HEK293 (cell line): ENCODE data around the gene PTK7.

ENCODE experiments used
- HOXA7 ChIP-seq: sonication (generic); formaldehyde crosslinking; IDR thresholded peaks from 2 replicates; pipeline ENCODE4 v1.8.1; 2022; ENCODE audit warnings: missing genetic modification reagents, borderline replicate concordance
- HOXD13 ChIP-seq: sonication (generic); formaldehyde crosslinking; IDR thresholded peaks from 2 replicates; pipeline ENCODE4 v1.8.0; 2022; ENCODE audit warnings: missing genetic modification reagents, borderline replicate concordance
- SCRT2 ChIP-seq: fragments of 450-650 bp; formaldehyde crosslinking; IDR thresholded peaks from 2 replicates; pipeline ENCODE4 v1.5.1; 2016; ENCODE audit warnings: missing biosample characterization, missing genetic modification characterization
- ZBTB48 ChIP-seq: fragments of 450-650 bp; formaldehyde crosslinking; IDR thresholded peaks from 2 replicates; pipeline ENCODE4 v1.5.1; 2016; ENCODE audit warnings: missing biosample characterization, missing genetic modification characterization
- ZNF121 ChIP-seq: fragments of 450-650 bp; formaldehyde crosslinking; IDR thresholded peaks from 2 replicates; pipeline ENCODE4 v1.5.1; 2016; ENCODE audit warnings: missing biosample characterization, missing genetic modification characterization
- ZNF274 ChIP-seq, 2 experiments: fragments of 200-500 bp in 1 of 2; fragments of 450-650 bp in 1 of 2; sonication (Bioruptor generic) in 1 of 2; formaldehyde crosslinking in 1 of 2; IDR thresholded peaks; 2 replicates each; pipeline versions ENCODE4 v1.5.1 to v1.6.1; 2014 to 2016; ENCODE audit warnings: borderline replicate concordance in 1 of 2, inconsistent platforms in 1 of 2, low read length in 1 of 2, missing biosample characterization in 1 of 2, missing genetic modification characterization in 1 of 2
- ZNF670 ChIP-seq: fragments of 450-650 bp; formaldehyde crosslinking; IDR thresholded peaks from 2 replicates; pipeline ENCODE4 v1.5.1; 2016; ENCODE audit warnings: missing biosample characterization, missing genetic modification characterization, low read depth
- TF ChIP-seq, protein P1 (sequence below): fragments of 450-650 bp; formaldehyde crosslinking; IDR thresholded peaks from 2 replicates; pipeline ENCODE4 v1.5.1; 2016; ENCODE audit warnings: missing biosample characterization, missing genetic modification characterization
- TF ChIP-seq, protein P2 (sequence below): fragments of 450-650 bp; formaldehyde crosslinking; IDR thresholded peaks from 2 replicates; pipeline ENCODE4 v1.5.1; 2016; ENCODE audit warnings: missing biosample characterization, missing genetic modification characterization
- TF ChIP-seq, protein P3 (sequence below): fragments of 450-650 bp; formaldehyde crosslinking; IDR thresholded peaks from 2 replicates; pipeline ENCODE4 v1.5.1; 2016; ENCODE audit warnings: missing biosample characterization, missing genetic modification characterization
- TF ChIP-seq, protein P4 (sequence below): sonication (generic); formaldehyde crosslinking; IDR thresholded peaks from 2 replicates; pipeline ENCODE4 v1.8.1; 2022; ENCODE audit warnings: mild to moderate bottlenecking, moderate library complexity, missing genetic modification reagents

DNA sequence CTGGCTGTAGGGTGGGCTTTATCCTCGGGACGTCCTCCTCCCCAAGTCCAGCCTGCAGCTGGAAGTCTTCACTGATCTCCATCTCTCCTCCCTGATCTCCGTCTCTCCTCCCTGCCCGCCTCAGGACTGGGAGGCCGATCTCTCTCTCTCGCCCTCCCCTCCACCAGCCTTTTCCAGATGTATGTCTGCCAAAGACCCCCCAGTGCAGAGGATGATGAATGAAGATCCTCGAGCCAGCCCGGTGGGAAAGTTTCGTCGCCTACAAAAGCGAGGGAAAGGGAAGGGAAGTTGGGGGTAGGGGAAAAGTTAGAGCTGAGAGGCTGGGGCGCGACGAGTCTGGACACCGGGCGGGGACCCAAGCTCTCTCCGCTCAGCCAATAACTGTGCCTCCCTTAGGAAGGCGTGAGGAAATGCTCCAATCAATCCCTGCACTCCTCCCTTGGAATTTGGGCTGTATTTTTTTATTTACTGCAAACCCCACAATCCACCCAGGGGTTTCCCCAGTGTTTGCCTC lies 94.4 kb downstream of the PTK7 start:
- TF ChIP-seq, protein P1, sequence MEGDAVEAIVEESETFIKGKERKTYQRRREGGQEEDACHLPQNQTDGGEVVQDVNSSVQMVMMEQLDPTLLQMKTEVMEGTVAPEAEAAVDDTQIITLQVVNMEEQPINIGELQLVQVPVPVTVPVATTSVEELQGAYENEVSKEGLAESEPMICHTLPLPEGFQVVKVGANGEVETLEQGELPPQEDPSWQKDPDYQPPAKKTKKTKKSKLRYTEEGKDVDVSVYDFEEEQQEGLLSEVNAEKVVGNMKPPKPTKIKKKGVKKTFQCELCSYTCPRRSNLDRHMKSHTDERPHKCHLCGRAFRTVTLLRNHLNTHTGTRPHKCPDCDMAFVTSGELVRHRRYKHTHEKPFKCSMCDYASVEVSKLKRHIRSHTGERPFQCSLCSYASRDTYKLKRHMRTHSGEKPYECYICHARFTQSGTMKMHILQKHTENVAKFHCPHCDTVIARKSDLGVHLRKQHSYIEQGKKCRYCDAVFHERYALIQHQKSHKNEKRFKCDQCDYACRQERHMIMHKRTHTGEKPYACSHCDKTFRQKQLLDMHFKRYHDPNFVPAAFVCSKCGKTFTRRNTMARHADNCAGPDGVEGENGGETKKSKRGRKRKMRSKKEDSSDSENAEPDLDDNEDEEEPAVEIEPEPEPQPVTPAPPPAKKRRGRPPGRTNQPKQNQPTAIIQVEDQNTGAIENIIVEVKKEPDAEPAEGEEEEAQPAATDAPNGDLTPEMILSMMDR (tag by site-specific recombination): no peak
- TF ChIP-seq, protein P2, sequence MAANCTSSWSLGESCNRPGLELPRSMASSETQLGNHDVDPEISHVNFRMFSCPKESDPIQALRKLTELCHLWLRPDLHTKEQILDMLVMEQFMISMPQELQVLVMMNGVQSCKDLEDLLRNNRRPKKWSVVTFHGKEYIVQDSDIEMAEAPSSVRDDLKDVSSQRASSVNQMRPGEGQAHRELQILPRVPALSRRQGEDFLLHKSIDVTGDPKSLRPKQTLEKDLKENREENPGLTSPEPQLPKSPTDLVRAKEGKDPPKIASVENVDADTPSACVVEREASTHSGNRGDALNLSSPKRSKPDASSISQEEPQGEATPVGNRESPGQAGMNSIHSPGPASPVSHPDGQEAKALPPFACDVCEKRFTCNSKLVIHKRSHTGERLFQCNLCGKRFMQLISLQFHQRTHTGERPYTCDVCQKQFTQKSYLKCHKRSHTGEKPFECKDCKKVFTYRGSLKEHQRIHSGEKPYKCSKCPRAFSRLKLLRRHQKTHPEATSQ (tag by site-specific recombination): no peak
- TF ChIP-seq HOXD13: no peak
- TF ChIP-seq ZNF670: no peak
- no peak for TF ChIP-seq HOXA7 (CRISPR knock-in tag)
- no peak for TF ChIP-seq SCRT2 (tag by site-specific recombination)
- TF ChIP-seq, protein P3, sequence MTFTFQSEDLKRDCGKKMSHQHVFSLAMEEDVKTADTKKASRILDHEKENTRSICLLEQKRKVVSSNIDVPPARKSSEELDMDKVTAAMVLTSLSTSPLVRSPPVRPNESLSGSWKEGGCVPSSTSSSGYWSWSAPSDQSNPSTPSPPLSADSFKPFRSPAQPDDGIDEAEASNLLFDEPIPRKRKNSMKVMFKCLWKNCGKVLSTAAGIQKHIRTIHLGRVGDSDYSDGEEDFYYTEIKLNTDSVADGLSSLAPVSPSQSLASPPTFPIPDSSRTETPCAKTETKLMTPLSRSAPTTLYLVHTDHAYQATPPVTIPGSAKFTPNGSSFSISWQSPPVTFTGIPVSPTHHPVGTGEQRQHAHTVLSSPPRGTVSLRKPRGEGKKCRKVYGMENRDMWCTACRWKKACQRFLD (tag by site-specific recombination): no peak
- TF ChIP-seq, protein P4, sequence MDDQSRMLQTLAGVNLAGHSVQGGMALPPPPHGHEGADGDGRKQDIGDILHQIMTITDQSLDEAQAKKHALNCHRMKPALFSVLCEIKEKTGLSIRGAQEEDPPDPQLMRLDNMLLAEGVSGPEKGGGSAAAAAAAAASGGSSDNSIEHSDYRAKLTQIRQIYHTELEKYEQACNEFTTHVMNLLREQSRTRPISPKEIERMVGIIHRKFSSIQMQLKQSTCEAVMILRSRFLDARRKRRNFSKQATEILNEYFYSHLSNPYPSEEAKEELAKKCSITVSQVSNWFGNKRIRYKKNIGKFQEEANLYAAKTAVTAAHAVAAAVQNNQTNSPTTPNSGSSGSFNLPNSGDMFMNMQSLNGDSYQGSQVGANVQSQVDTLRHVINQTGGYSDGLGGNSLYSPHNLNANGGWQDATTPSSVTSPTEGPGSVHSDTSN (CRISPR knock-in tag): no peak
- TF ChIP-seq ZNF274 (IDR thresholded peaks at IDR 0.05; ENCODE audit: low read length): no peak
- TF ChIP-seq ZNF274 (tag by site-specific recombination; IDR thresholded peaks at IDR 0.05; ENCODE audit: borderline replicate concordance): no peak
- TF ChIP-seq ZNF121 (tag by site-specific recombination): no peak
- peak; percentile 98 for TF ChIP-seq ZBTB48 (tag by site-specific recombination)
